HG03064 (cell line): ENCODE data around the gene NDUFAF7.
"Not testable (repeated sequence)": the region's sequence is repeated elsewhere in the genome, so short reads cannot be mapped to it uniquely, and the experiment has no call there.

Experiments
- ATAC-seq: cut with Tn5 transposase; IDR thresholded peaks from one replicate; pipeline ENCODE4 v1.9.1; 2021; ENCODE audit warnings: low read depth; ENCODE audit not compliant: unreplicated experiment

NDUFAF7 gene, protein sequence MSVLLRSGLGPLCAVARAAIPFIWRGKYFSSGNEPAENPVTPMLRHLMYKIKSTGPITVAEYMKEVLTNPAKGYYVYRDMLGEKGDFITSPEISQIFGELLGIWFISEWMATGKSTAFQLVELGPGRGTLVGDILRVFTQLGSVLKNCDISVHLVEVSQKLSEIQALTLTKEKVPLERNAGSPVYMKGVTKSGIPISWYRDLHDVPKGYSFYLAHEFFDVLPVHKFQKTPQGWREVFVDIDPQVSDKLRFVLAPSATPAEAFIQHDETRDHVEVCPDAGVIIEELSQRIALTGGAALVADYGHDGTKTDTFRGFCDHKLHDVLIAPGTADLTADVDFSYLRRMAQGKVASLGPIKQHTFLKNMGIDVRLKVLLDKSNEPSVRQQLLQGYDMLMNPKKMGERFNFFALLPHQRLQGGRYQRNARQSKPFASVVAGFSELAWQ

DNA sequence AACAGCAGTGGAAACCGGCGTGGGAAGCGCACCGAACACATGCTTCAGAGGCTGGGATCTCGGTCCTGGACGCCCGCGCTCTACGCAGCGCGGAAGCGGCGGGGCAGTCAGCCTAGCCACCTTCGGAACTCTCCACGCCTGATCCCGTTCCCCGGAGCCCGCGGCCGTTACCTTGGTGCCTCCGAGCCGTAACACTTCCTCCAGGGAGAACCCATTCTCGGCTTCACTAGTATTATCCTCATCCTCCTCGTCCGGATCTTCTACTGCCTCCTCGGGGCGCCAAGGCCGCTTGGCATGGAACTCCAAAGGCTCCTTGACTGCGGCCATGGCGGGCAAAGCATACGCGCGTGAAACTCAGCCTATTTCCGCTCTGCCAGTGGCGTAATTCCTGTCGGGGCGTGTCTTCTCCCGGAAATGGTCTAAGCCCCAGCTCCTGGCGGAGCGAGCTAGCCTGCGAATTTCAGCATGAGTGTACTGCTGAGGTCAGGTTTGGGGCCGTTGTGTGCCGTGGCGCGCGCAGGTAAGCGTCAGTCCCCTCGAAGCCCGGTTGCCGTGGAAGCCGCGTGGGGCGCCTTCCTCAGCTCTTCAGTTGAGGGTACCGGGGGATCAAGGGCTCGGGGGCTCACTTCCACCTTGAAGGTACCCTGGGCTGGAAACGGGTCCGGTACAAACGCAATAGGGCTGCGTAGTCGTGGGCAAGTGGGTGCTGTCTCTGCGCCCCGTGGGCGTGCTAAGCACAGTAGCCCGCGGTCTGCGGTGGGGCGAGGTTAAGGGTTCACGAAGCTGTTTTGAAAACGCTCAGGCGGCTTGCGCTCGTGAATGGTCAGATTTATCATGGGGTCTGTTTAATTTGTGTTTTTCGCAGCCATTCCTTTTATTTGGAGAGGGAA is at the start of gene NDUFAF7, which contains the start of gene CEBPZ:
Gene NDUFAF7, plus strand, starts transcription at position 418 of the 890 bp plus-strand sequence. Its CDS starts 48 bp downstream, at position 466.
Gene CEBPZ, minus strand, starts transcription at position 356 of the 890 bp plus-strand sequence. Its CDS starts 29 bp downstream, at position 327.
- peak; percentile 97 for ATAC-seq

DNA sequence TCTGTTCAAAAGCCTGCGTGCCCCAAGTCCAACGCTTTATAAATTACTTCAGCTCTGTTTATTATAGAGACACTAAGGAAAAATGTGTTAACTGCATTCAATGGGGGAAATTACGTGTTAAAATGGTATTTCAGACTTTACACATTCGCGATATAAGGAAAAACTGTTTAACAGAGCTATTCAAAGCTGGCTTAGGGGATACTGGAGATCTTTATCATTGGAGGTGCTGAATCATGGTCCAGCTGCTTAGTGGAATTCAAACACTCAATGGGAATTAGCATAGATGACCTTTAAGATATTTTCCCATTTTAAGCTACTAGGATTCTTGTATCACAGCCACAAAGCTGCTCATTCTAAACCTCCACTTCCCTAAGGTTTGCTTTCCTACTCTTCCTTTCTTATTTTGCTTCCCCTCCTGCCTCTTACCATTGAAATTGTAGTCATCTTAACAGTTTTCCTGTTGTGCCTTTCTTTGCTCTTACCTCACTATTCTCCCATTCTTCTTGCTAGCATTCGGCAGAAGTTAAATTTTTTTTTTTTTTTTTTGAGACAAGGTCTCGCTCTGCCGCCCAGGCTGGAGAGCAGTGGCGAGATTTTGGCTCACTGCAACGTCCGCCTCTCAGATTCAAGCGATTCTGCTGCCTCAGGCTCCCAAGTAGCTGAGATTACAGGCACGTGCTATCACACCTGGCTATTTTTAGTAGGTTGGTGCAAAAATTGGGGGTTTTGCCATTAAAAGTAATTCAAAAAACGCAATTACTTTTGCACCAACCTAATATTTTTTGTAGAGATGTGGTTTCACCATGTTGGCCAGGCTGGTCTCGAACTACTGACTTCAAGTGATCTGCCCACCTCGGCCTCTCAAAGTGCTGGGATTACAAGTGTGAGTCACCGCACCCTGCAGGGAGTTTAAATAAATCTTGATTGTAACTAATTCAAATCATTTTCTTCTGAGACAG is 49.5 kb upstream of the NDUFAF7 start:
- ATAC-seq, result no peak

DNA sequence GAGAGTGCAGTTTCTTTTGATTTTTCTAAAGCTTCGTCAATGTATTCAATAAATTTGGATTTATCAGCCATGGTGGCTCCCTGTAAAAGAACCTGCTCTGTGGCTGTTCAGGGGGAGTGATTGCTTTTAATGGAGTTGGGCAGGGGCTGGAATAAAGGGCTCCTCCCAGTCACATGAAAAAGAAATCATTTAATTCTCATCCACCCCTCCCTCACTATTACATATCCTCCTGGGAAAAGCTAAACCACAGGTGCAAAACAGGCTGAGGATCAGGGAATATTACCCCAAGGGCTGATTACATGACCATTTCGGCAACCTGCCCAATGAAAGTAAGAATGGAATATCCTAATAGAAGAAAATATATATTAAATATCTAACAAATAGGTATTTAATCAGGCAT is 42.9 kb upstream of the NDUFAF7 start, which contains the start of gene SULT6B1:
Gene SULT6B1, minus strand, starts transcription at position 101 of the 400 bp plus-strand sequence. Its CDS starts 30 bp downstream, at position 71.
- no peak for ATAC-seq

DNA sequence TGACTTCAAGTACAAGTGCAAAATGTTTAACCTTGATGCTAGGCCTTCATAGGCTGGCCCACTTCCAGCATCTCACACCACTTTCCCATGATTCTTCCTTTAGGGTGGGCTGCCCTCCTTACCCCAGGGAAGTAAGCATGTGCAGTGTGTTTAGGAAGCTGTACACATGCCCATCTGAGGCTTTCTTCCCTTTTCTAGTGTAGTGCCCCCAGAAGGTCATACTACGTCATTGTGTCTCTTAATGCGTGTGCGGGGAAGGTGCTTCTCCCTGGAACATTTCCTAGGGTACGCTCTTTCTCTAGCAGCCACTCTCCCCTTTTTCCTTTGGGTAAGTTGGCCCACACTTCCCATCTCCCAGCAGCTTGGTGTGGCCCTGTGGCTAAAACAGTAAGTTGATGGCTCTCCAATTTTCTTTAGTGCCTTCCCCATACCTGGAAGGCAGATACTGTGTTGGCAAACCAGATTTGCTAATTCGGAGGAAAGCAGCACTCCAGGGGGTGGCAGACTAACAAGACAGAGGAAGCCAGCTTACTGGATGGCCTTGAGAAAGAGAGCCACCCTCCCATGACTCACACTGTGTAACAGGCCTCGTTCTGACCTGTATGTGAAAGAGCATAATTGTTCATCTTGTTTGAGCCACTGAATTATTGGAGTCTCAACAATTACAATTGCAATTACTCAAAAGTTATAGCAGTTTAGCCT is 41.9 kb upstream of the NDUFAF7 start:
- no peak for ATAC-seq

DNA sequence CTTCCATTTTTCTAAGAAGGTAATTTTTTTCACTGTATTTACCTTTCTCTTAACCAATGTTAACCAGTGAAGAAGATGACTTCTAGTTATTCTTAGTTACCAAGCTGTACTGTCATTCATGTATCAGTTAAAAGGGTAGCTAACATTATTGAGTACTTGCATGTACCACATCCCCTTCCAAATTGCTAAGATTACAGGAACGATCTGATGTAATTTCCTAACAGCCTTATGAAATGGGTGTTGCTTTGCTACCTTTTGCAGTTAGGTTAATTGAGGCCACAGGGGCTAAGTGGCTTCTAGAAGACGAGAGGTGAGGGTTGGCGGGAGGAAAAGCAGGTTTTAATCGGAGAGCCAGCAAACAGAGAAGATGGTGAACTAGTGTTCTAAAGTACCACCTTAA is 41.2 kb upstream of the NDUFAF7 start:
- no peak for ATAC-seq

DNA sequence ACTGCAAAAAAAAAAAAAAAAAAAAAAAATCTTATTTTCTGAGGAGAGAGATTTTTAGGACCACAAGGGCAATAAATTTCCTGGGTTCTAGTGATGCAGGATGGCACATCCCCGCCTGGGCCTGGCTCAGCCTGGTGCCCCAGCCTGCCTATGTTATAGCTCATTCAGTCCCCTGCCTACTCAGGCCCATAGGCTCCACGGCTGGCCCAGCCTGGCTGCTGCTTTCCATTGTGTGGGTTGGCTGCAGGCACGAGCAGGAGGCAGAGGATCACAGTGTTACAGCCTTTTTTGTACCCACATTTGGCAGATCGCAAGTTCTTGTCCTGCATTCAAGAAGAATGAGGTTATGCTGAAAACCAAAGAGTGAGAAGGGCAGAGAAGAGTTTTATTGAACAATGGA is 40.2 kb upstream of the NDUFAF7 start:
- no peak for ATAC-seq

DNA sequence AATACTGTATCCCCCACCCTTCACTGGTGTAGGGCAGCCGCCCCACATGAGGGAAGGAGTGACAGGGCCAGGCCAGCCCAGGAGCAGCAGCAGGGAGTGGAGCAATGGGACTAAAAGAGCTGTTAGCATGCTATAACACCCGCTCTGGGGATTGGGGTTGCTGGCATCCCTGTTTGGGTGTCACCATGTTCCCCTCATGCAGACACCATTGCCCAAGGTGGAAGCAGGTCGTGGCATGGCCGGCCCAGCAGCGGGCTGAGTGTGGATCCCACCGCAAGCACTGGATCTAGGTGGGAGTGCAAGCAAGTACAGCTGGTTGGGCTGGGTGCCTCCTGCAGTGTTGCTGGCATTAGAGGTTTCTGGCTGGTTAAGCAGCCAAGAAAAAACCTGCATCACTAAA is 39.7 kb upstream of the NDUFAF7 start:
- no peak for ATAC-seq

DNA sequence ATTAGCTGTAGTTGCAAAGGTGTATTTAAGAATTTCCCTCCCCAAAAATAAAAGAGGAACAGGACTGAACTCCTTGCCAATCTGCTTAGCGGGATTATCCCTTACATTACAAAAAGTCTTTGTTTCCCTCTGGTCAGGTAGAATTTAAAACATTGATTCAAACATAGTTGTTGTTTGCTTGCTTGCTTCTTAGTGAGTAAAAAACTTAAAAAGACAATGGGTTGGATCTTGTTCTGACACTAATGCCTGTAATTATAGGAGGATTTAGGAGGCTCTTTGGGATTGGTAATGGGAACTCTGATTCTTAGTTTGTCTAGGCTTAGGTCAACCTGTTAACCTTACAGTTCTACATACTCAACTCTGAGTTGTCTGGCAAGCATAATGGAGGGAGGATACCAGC is 38.9 kb upstream of the NDUFAF7 start:
- ATAC-seq, result no peak

DNA sequence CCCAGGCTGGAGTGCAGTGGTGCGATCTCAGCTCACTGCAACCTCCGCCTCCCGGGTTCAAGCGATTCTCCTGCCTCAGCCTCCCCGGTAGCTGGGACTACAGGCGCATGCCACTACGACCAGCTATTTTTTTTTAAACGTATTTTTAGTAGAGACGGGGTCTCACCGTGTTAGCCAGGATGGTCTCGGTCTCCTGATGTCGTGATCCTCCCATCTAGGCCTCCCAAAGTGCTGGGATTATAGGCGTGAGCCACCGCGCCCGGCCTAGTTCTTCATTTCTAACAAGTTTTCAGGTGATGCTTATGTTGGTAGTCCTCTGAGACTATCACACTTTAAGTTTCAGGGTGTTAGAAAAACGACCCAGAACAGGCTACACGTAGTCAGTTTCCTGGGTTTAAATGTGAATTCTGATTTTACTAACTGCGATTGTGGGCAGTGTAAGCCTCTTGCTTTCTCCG is 35.6 kb upstream of the NDUFAF7 start:
- not testable (repeated sequence) for ATAC-seq

DNA sequence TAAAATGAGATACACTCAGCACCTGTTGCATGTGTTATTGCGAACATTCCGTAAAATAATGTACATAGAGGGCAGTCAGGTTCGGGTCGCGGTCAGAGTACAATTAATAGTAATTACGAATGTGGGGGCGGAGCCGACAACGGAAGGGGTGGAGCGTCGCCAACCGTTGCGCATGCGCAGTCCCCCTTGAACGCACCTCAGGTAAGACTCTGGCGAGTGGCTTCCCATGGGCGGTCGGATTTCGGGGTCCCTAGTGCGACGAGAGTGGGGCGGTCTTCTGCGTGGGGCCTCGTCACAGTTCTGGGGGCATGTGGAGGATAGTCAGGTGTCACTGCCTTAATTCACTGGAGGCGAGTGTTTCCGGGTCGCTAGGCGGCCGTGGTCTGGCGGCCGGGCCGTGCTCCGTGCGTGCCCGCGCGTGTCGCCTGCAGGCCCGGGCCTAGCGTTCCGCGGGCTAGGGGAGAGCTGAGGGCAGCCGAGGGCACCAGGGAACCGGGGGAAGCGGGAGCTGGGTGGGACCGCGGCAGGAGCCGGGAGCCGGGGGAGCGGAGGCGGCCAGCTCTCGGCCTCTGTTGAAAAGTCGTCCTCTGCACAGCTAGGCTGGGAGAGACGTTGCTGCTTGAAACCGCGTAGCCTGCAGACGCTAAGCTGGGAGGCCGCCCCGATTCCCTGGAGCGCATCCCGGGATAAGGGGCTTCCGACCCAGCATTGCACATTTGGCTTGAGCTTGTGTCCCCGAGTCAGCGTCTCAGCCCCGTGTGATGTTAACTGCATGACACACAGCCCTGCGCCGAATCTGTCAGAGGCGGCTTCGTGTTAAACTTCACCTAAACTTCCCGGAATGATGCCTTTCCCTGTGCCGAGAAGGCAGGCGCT is 34.9 kb upstream of the NDUFAF7 start, which contains the start of gene CEBPZOS:
Gene CEBPZOS, plus strand, starts transcription at position 177 of the 876 bp plus-strand sequence. CDS start 3,209 bp downstream, outside the sequence.
- peak; percentile 69 for ATAC-seq

DNA sequence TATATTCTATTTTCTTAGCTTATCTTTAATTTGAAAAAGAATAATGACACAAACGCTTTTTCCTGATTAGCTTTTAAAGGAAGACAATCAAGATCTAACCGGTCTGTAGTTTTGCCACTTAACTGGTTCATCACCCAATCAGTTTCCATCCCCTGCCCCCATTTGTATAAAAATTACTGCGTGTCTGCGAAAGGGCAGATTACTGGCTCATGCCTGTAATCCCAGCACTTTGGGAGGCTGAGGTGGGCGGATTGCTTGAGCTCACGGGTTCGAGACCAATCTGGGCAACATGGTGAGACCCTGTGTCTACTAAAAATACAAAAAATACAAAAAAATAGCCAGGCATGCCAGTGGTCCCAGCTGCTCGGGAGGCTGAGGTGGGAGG is 32.8 kb upstream of the NDUFAF7 start:
- ATAC-seq, result no peak

DNA sequence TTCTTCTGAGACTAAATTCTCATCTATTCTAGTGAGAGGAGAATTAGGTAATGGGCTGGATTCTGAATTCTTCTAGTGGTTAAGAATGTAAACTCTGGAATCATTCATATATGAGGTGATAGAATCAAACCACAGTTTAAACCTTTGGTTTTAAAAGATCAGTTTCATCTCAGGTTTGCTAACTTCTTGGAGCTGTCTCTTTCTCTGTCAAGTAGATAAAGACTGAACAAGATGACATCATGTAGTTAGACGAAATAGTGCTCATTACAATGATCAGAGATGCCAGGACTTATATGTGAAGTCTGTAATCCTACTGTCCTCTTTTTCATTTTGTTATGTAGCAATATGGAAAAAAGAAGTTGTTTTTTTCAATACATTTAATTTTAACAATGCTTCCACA is 30.2 kb upstream of the NDUFAF7 start:
- ATAC-seq, result no peak

DNA sequence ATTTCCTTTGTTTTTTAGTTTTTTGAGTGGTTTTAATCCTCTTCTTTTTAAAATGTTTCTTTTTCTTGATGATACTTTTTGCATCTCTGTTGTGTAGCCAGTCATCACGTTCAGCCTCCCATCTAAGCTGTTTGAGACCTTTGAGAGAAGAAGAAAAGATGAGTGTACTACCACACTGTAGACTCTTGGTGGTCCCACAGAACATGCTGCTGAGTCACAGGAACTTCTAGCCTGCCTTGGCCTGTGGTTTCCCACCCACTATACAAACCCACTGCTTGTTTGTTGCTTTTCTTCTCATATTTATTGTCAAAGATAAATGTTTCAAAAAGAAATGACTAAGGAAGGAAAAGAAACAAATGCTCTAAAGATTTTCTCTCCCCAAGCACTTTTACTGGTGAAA is 29.7 kb upstream of the NDUFAF7 start:
- no peak for ATAC-seq

DNA sequence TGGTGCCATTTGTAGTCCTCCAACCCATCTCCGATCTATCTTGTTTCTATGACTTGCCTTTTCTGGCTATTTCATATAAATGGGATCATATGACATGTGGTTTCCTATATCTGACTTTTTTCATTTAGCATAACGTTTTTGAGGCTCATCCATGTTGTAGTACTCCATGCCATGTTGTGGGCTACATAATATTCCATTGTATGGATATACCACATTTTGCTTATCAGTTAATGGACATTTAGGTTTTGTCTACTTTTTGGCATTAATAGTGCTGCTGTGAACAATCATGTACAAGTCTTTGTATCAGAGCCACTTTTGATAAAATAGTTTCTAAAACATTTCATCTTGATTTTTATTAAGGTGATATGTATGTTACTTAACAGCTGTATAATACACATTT is 27.8 kb upstream of the NDUFAF7 start:
- ATAC-seq, result no peak

DNA sequence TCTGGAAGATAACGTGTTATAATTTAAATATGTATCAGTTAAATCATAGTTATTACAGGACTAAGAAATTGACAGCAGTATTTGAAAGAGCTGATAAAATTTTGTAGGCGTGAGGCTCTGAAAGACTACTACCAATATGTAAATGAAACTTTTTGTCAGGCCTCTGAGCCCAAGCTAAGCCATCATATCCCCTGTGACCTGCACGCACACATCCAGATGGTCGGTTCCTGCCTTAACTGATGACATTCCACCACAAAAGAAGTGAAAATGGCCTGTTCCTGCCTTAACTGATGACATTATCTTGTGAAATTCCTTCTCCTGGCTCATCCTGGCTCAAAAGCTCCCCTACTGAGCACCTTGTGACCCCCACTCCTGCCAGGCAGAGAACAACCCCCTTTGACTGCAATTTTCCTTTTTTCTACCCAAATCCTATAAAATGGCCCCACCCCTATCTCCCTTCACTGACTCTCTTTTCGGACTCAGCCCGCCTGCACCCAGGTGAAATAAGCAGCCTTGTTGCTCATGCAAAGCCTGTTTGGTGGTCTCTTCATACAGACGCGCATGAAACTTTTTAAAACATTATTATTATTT is 26.3 kb upstream of the NDUFAF7 start:
- not testable (repeated sequence) for ATAC-seq

DNA sequence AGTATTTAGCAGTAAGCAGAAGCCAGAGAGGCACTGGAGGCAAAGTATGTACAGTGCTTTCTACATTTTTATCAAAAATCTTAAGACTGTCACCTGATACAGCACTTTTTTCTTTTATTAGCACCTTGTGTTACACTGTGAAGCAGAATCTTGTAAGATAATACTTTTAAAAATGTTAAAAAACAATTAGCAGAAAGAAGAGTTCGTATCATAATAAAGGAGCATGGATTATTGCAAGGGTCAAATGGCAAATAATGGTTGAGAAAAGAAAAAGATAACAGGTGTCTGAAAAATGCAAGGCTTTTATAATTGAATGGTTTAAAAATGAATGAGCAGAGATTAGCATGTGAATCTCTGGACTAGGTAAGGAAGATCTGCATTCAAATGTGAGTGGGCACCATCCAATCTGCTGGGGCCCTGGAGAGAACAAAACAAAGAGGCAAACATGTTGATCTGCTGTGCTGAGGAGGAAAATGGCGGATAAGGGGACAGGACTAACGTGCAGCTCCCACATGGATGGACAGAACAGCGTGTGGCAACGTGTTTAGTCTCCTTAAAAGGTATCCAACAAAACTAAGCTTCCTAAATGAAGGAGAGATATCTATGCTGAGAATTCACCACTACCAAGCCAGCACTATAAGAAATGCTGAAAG is 25.6 kb upstream of the NDUFAF7 start:
- no peak for ATAC-seq

DNA sequence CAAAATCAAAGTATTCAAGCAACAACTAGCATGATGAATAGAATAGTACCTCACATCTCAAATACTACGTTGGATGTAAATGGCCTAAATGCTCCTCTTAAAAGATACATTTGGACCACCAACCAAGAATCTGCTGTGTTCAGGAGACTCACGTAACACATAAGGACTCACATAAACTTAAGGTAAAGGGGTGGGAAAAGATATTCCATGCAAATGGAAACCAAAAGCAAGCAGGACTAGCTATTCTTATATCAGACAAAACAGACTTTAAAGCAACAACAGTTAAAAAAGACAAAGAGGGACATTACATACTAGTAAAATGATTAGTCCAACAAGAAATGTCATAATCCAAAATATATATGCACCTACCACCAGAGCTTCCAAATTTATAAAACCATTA is 24.7 kb upstream of the NDUFAF7 start:
- ATAC-seq, result not testable (repeated sequence)
